GM21786 (cell line): ENCODE measurements around the gene FAM227B.
"Not testable (repeated sequence)": the region's sequence is repeated elsewhere in the genome, so short reads cannot be mapped to it uniquely, and the experiment has no call there.

Experiments used
- ATAC-seq: cut with Tn5 transposase; IDR thresholded peaks from one replicate; pipeline ENCODE4 v1.9.1; 2021; ENCODE audit not compliant: unreplicated experiment

The FAM227B gene

GRCh38 chr15:49612240-49612639, 8.4 kb downstream of the FAM227B start:
- ATAC-seq, result not testable (repeated sequence)

- ATAC-seq, result no peak
Measured at GRCh38 chr15:49610157-49610918, 10.3 kb downstream of the FAM227B start.

GRCh38 chr15:49606594-49606993, 14.0 kb downstream of the FAM227B start:
- no peak for ATAC-seq

- ATAC-seq, result no peak
Measured at GRCh38 chr15:49605588-49605987, 15.0 kb downstream of the FAM227B start.

- no peak for ATAC-seq
Measured at GRCh38 chr15:49604625-49605409, 15.8 kb downstream of the FAM227B start.

- not testable (repeated sequence) for ATAC-seq
Measured at GRCh38 chr15:49592829-49593316, 27.7 kb downstream of the FAM227B start.

GRCh38 chr15:49589030-49589429, 31.6 kb downstream of the FAM227B start:
- peak; percentile 70 for ATAC-seq

- no peak for ATAC-seq
Measured at GRCh38 chr15:49573421-49573820, 47.2 kb downstream of the FAM227B start.

GRCh38 chr15:49570672-49571071, 49.9 kb downstream of the FAM227B start:
- no peak for ATAC-seq

- no peak for ATAC-seq
Measured at GRCh38 chr15:49570174-49570573, 50.4 kb downstream of the FAM227B start.

GRCh38 chr15:49560045-49560444, 60.6 kb downstream of the FAM227B start:
- no peak for ATAC-seq

- no peak for ATAC-seq
Measured at GRCh38 chr15:49558929-49559328, 61.7 kb downstream of the FAM227B start.

- ATAC-seq, result no peak
Measured at GRCh38 chr15:49556437-49556836, 64.2 kb downstream of the FAM227B start.

- not testable (repeated sequence) for ATAC-seq
Measured at GRCh38 chr15:49550342-49550741, 70.3 kb downstream of the FAM227B start.

- no peak for ATAC-seq
Measured at GRCh38 chr15:49538520-49538919, 82.1 kb downstream of the FAM227B start.

GRCh38 chr15:49530092-49530491, 90.5 kb downstream of the FAM227B start:
- no peak for ATAC-seq

- ATAC-seq, result no peak
Measured at GRCh38 chr15:49528289-49528688, 92.3 kb downstream of the FAM227B start.

GRCh38 chr15:49521802-49522201, 98.8 kb downstream of the FAM227B start:
- no peak for ATAC-seq

GRCh38 chr15:49512739-49513138, 107.9 kb downstream of the FAM227B start:
- not testable (repeated sequence) for ATAC-seq

GRCh38 chr15:49507261-49507660, 113.4 kb downstream of the FAM227B start:
- no peak for ATAC-seq

GRCh38 chr15:49506341-49506740, 114.3 kb downstream of the FAM227B start:
- no peak for ATAC-seq

GRCh38 chr15:49501586-49501985, 119.0 kb downstream of the FAM227B start:
- no peak for ATAC-seq
